GM19238 (cell line): ENCODE results near the gene IL36G.

Experiments used
- DNase-seq: peaks from one replicate; pipeline ENCODE4 v3.0.0; 2011; ENCODE audit warnings: low spot score; ENCODE audit not compliant: insufficient read length

Gene IL36G

DNA sequence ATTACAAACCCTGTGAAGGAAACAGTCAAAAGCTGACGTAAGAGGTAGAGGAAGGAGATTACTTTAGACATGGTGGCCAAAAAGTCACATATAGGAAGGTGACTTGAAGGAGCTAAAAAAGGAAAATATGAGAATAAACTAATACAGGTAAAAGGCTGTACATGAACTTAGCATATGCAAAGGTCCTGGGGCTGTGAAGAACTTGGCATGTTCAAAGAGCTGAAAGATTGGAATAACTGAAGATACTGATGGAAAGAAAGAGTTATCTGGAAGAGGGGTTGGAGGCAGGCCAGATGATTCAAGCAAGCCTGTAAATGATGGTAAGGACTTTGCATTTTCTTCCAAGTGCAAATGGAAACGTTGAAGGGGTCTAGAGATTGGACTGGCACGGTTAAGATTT is 40.7 kb downstream of the IL36G start:
- DNase-seq: no peak

DNA sequence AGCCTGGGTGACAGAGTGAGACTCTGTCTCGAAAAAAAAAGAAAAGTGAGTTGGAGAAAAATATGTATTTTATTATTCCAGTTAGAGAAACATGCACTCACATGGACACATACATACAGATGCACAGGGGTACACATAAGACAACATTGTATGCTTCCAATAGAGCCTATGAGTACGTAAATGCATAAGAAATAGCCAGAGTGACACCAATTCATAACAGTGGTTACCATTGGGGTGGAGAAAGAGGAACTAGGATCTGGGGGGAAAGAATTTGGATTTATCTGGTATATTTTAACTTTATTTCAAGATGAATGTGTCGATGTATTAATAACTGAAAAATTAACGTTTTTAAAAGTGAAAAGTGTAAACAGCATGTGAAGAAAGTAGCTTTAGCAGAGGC is 43.5 kb downstream of the IL36G start:
- DNase-seq: no peak

GRCh38 chr2:113024764-113025163 is 47.0 kb downstream of the IL36G start:
- DNase-seq: no peak

- DNase-seq: no peak
Observed at GRCh38 chr2:113025737-113026136, 47.9 kb downstream of the IL36G start.

DNA sequence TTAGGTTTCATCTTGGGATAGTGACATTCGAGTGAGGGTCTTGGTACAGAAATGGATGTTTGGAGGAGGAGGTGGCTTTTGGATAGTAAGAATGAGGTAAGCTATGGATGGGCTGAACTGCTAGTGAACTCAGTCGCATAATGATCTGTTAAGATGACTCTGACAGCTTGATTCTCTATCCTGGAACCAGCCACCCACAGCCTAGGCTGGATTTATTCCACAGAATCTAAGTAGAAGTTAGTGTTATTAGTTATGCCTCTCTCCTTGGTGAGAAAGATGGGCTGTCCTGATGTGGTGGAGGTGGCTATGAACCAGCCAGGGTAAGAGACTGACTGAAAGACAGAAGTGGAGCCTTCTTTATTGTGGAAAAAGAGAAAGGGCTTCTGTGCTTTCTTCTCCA is 49.9 kb downstream of the IL36G start:
- no peak for DNase-seq

DNA sequence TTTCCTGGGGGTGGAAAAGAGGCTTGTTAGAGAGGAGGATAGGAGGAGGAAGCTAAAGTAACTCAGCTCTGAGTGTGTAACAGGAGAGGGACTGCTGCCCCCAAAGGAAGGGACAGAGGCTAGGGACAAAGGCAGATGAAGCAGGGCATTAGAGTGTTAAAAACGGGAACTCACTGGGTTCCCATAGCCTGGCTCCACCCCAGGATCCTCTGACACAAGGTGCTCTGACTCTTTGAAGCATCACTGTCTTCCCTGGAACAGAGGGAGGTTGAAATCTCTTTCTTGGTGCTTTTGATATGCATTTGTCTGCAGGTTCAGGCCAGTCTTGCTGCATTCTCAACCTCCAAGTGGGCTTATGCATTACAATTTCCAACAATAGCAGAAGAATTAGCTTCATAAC is 50.3 kb downstream of the IL36G start:
- no peak for DNase-seq

DNA sequence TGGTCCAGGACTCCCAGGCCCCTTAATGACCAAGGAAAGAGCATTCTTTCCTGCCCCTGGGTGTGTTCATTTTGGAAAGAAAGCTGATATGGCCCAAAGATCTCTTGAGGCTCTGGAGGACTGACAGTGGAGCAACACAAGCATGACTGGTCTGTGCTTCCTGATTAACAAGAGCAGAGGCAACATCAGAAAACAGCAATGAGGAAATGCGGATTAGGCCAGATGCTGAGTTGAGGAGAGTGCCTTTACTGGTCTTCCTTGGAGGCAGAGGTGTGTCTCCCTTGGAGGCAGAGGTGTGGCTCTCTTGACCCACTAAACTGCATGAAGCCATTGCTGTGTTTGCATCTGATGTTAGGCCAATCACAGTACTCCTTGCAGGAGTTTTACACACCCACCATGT is 54.9 kb downstream of the IL36G start:
- DNase-seq: no peak

DNA sequence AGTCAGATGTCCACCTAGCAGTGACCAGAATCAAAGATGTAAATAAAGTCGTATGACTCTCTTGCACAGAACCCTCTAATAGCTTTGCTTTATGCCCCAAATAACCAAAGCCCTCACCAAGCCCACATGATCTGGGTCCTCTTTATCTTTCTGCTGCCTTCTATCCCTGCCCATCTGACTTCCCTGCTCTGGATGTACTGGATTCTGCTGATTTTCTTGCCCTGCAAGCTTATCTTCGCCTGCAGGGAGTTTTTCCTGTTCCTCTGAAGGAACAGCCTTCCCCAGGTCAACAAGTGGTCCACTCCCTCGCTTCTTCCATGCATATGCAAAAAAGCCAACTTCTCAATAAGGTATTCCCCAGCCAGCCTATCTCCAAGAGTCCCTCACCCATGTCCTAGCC is 56.2 kb downstream of the IL36G start:
- DNase-seq: no peak
